H7 (cell line): ENCODE results near the gene NPAS3. TPM values are rescaled to one million over a fixed set of nuclear protein-coding genes. Genes with fewer than 3 reads are reported as not detected.

Experiments
- DNase-seq: peaks from one replicate; pipeline ENCODE4 v3.0.0; 2012
- H3K27me3 ChIP-seq: 2 replicates; pipeline ENCODE4 v1.6.0; 2011; ENCODE audit warnings: mild to moderate bottlenecking, low read length; ENCODE audit not compliant: control insufficient read depth, insufficient read depth
- H3K36me3 ChIP-seq: replicated peaks from 2 replicates; pipeline ENCODE4 v1.5.1; 2011; ENCODE audit warnings: low read length; ENCODE audit not compliant: control insufficient read depth, insufficient read depth
- H3K4me3 ChIP-seq: 2 replicates; pipeline ENCODE4 v1.5.1; 2011; ENCODE audit warnings: low read depth, mild to moderate bottlenecking, control low read depth, low read length, moderate library complexity; ENCODE audit not compliant: insufficient read depth
- total RNA-seq: library from RNA; depleted of rRNA; stranded (reverse); fragments of >200 nt; shearing (Covaris generic); gene quantifications from 2 replicates; pipeline ENCODE4 v1.2.3, GENCODE V29; 2014

The NPAS3 gene
- total RNA-seq, 1 experiment from 2014 or later, result 4.3 TPM

DNA sequence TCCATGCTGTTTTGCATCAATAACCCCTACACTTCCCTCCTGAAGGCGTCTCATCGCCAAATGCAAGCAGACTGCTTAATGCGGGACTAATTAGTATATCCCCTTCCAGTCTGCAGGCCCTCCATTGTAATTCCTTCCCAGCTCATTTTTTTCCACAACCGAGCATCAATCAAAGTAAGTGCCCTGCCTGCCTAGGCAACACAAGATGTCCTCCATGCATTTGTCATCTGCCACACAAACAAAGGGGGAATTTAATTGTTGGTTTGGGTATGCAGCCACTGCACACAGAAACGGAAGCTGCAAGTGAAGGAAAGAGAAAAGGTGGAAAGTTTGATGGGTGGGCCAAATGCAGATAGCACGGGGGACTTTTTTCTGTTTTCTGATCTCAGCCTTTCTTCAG lies 844.2 kb downstream of the NPAS3 start:
- no peaks in the 10 kb centered on the region for H3K36me3 ChIP-seq
- DNase-seq, result no peak
- no peaks in the 10 kb centered on the region for H3K27me3 ChIP-seq
- H3K4me3 ChIP-seq, result no peak overlapping the region

DNA sequence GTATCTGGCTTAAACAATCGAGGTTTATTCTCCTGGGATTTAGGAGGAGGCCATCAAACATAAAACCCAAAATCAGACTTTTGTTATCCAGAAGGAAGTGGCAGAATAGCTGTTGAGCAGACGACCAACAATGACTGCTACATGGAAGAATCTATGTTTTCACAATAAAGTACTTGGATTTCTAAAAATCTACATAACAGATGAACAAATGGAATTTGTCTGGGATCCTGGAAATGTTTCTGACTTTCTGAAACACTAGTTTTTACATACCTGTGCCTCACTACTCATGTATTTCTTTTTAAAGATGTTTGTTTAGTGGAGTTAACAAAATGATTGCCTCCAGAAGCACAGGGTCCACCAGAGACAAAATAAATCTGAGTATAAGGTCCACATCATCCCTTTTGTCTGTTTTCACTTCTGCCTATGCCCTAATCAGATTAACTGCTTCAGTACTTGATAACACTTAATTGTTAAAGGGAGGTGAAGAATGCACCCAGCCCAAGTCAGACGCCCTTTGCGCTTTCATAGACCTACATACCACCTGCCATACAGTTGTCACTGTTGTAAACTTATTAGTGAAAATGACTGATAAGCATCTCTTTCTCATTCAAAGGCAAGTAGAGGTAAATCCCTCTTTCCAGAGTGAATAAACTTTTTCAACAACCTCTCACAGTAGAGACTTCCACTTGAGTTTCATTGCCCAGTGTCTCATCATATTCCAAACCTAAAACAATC lies 847.6 kb downstream of the NPAS3 start:
- DNase-seq, result no peak
- Histone ChIP-seq H3K4me3 (no peak overlapping the region), H3K36me3 (no peaks in the 10 kb centered on the region)

DNA sequence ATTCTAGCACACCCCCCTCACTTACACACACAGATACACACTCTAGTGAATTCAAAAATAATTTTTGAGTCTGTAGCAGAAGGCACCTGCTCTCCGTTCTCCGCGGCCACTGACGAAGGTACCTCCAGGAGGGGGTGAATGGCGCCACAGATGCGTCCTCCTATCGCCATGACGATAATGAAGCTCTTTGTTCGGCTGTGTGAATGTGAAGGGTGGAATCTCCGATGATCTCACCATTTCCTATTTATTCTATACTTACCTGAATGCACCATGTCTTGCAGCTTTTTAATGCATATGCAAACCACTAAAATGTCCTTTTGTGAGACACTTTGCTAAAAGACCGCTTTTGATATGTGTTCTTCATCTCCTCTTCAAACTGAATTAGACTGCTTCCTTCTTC lies 849.5 kb downstream of the NPAS3 start:
- Histone ChIP-seq H3K27me3 (no peaks in the 10 kb centered on the region), H3K4me3 (no peak overlapping the region), H3K36me3 (no peaks in the 10 kb centered on the region)
- peak; percentile 68 for DNase-seq

More for the DNA sequence above, 847.6 kb downstream of the NPAS3 start:
- H3K27me3 ChIP-seq, result no peaks in the 10 kb centered on the region

DNA sequence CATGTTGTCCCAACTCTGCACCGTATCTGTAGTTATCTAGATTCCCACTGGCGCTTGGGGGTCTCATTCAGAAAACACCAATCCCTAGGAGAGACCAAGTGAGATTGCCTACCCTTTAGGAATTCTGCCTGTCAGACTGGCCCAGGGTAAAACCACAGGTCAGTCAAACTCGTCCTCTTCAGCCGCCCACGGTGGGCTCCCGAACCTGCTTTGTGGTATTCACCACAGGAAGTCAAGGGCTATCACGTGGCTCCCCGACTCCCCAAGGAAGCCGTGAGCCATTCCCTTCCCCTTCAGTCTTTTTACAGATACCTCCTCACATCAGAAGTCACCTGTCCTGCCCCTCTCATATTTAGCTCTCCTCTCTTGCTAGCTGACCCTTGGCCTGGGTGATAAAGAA lies 852.3 kb downstream of the NPAS3 start:
- Histone ChIP-seq H3K4me3 (no peak overlapping the region), H3K27me3 (no peaks in the 10 kb centered on the region), H3K36me3 (no peaks in the 10 kb centered on the region)
- DNase-seq, result peak; percentile 36

DNA sequence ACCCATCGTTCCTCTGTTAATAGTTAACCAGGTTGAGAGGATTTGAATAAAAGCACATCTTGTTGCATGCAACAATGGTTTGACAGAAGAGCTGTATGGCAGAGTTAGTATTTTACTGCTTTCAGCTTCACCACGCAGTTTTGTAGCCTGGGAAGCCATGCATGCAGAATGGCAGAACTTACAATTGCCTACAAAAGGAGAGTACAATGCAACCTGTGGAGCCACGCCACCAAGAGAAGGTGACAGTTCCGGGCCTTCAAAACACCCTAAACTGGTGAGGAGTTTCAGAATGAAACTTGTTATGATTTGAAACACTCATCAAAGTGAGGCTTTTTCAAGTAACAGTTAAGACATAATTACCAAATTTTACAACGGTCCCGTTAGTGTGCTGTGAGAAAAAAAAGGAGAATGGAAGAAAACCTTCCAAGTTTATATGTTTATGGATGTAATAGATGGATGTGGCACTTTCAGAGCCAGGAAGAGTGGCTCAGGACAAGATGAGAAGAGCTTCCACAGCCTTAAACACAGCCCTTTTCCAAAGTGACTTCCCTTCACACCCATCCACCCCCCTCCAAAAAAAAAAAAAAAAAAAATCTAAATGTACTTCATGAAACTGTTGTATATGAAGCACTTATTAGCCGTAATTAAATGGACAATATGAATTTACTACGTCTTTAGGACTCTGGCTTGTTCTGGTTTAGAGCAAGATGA lies 853.5 kb downstream of the NPAS3 start:
- Histone ChIP-seq H3K36me3 (no peaks in the 10 kb centered on the region), H3K4me3 (no peak overlapping the region), H3K27me3 (no peaks in the 10 kb centered on the region)
- DNase-seq, result no peak

DNA sequence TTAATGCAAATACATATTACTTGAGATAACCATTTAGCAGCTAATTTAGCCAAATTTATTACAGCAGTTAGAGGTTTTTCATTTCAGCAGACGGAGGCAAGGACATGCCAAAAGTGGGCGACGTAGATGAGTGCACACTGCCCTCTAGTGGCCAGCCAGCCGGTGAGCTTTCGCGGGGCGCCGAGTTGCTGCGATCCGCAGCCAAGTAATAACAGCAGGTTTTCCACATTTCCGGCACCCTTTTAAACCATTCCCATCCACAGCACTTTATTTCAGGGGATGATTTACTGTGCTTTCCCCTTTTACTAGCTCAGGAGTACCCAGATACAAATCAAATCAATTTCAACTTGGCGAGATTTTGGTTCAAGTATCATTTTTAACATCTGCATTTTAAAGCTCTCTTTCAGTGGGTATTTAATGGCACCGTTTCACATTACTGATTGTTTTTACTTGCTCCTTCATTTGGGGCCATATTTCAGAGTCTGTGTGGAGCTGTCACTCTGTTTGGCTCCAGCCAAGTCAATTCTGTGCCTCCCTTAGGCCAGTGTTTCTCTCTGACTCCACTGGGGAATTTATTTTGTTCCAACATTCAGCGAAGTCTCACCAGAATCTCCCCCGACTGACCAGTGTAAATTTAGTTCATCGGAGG lies 854.2 kb downstream of the NPAS3 start:
- Histone ChIP-seq H3K4me3 (no peak overlapping the region), H3K27me3 (no peaks in the 10 kb centered on the region)

DNA sequence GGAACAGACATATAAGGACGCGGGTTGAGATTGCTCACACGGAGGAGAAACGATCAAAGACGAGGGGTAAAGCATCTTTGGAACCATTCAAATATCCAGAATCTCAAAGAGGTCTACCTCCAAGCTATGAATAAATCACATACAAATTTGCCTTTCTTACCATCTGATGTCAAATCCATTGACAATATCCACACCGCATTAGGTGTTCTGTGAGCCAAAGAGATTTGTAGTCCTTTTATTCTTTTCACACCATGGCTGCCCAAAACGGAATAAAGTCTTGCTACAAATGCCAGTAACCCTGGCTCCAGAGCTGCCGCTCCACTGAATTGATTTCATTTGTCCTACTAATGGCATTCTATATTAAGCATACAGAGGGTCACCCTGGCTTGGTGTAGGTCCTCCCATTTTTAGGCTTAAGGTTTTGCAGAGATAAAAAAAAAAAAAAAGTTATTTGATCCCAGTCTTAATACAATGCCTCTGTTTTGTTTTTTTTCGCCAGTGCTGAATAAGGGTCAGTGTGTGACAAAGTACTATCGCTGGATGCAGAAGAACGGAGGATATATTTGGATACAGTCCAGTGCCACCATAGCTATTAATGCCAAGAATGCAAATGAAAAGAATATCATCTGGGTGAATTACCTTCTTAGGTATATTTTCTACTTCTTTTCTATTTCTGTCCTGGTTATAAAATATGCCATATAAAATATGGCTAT lies 854.9 kb downstream of the NPAS3 start:
- DNase-seq, result no peak
- H3K4me3 ChIP-seq, result no peak overlapping the region
- H3K36me3 ChIP-seq, result no peaks in the 10 kb centered on the region
- no peaks in the 10 kb centered on the region for H3K27me3 ChIP-seq

More for the DNA sequence above, 854.2 kb downstream of the NPAS3 start:
- H3K36me3 ChIP-seq, result no peaks in the 10 kb centered on the region
- peak; percentile 83 for DNase-seq

DNA sequence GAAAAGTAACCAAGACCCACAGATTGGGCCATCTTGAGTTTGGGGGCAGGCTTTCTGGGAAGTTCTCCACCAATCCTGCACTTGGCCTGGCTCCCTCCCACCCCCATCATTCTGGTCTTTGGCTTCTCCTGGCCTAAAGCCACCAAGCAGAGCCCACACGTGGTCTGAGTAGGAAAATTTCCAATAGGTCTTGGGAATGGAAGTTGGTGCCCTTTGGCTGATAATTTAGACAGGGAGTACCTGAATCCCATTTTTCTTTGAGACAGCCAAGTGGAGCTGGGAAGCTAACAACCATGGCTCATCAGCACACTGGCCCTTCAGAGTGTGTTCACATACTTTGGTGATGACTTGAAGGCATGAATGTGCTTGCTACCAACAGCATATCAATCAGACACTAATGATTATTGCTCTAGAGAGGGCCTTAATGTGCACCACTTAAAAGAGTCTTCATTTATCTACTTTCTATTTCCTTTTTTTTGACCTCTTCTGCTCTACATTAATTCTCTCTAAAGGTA lies 856.2 kb downstream of the NPAS3 start:
- no peaks in the 10 kb centered on the region for H3K36me3 ChIP-seq
- H3K4me3 ChIP-seq, result no peak overlapping the region
- DNase-seq, result no peak
- no peaks in the 10 kb centered on the region for H3K27me3 ChIP-seq

DNA sequence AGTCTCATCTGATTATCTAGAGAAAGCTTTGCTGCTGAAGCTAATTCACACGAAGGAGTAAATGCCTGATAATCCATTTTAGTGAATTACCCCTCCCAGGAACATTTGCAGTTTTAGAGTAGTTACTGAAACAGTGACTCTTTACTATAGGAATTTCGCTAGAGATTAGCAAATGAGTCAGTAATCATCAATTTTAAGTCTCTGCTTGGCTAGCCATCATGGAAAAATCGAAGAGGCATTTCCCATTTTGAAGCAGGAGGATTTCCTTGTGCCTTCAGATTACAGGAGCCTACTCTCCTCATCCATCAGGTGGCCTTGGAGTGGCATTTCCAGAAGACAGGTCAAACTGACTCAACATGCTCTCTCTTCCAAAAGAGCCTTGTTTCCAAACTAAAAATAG lies 857.7 kb downstream of the NPAS3 start:
- H3K36me3 ChIP-seq, result no peaks in the 10 kb centered on the region

DNA sequence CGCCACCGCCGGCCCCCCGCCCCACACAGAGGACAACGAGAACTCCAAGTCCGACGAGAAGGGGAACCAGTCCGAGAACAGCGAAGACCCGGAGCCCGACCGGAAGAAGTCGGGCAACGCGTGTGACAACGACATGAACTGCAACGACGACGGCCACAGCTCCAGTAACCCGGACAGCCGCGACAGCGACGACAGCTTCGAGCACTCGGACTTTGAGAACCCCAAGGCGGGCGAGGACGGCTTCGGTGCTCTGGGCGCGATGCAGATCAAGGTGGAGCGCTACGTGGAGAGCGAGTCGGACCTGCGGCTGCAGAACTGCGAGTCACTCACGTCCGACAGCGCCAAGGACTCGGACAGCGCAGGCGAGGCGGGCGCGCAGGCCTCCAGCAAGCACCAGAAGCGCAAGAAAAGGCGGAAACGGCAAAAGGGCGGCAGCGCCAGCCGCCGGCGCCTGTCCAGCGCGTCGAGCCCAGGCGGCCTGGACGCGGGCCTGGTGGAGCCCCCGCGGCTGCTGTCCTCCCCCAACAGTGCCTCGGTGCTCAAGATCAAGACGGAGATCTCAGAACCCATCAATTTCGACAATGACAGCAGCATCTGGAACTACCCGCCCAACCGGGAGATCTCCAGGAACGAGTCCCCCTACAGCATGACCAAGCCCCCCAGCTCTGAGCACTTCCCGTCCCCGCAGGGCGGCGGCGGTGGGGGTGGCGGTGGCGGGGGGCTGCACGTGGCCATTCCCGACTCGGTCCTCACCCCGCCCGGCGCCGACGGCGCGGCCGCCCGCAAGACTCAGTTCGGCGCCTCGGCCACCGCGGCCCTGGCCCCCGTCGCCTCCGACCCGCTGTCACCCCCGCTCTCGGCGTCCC lies 861.3 kb downstream of the NPAS3 start:
- H3K4me3 ChIP-seq, result no peak overlapping the region
- DNase-seq, result peak; percentile 32
- H3K36me3 ChIP-seq, result no peaks in the 10 kb centered on the region
- no peaks in the 10 kb centered on the region for H3K27me3 ChIP-seq

More for the DNA sequence above, 857.7 kb downstream of the NPAS3 start:
- no peak for DNase-seq
- Histone ChIP-seq H3K27me3 (no peaks in the 10 kb centered on the region), H3K4me3 (no peak overlapping the region)

DNA sequence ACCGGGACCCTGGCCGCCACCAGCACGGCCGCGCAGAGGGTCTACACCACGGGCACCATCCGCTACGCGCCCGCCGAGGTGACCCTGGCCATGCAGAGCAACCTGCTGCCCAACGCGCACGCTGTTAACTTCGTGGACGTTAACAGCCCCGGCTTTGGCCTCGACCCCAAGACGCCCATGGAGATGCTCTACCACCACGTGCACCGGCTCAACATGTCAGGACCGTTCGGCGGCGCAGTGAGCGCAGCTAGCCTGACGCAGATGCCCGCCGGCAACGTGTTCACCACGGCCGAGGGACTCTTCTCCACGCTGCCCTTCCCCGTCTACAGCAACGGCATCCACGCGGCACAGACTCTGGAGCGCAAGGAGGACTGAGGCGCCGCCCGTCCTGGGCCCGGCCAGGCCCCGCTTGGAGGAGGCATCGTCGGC lies 862.1 kb downstream of the NPAS3 start:
- peak; percentile 56 for DNase-seq
- no peak overlapping the region for H3K4me3 ChIP-seq
- H3K27me3 ChIP-seq, result no peaks in the 10 kb centered on the region
- H3K36me3 ChIP-seq, result no peaks in the 10 kb centered on the region

DNA sequence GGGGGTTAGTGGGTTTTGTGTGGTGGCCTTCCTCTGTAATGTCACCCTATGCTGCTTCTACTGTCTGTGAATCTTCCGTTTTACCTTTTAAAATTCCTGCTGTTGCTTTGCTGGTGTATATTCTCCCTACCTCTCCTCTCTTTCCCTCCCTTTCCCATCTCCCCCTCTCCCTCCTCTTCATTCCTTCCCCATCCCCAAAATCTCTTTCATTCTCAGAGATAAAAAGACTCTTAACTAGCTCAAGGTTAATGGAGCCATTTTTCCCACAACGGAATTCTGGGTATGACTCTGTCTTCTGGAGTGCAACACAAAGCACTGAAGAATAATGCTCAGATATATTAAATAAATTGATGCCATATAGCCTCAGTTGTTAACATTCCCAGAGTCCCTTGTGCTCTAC lies 864.1 kb downstream of the NPAS3 start:
- Histone ChIP-seq H3K36me3 (no peaks in the 10 kb centered on the region), H3K27me3 (no peaks in the 10 kb centered on the region), H3K4me3 (no peak overlapping the region)
- no peak for DNase-seq

DNA sequence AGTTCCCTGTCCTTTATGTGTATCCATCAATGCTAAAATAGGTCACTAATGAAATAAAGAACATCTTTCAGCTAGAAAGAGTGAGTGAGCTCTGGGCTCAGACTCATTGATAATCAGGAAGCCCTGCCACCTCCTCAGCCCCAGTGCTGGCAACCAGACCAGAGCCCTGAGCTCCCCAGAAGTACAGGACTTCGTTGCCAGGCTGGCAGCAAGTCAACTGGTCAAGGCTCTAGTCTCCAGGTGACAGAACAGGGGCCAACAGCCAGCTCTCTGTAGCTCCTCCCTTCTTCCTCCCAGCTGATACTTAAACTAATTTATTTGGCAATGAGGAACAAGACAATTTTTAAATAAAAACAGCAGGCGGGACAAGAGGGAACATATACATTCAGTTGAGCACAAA lies 866.9 kb downstream of the NPAS3 start:
- no peaks in the 10 kb centered on the region for H3K27me3 ChIP-seq
- no peak for DNase-seq
- no peaks in the 10 kb centered on the region for H3K36me3 ChIP-seq
- no peak overlapping the region for H3K4me3 ChIP-seq

DNA sequence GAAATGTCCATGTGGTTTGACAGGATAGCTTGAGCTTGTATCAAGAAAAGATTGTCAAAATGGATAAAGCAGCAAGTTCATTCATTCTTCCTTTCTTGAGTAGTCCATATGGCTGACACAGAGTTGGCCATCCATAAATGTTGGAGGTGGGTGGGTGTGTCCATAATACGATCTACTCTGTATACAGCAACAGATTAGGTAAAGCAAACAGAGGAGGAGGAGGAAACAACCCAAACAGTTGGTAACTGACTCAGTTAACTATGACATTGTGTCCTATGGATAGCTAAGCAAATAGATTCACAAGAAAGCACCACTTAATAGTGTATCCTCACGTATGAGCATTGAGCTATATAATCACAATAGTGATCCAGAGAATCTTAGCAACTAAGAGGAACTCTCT lies 868.2 kb downstream of the NPAS3 start:
- Histone ChIP-seq H3K36me3 (no peaks in the 10 kb centered on the region), H3K4me3 (no peak overlapping the region), H3K27me3 (no peaks in the 10 kb centered on the region)
- DNase-seq, result no peak
